ENCODE measurements around the gene ZNHIT3.

- TF ChIP-seq EZH2 (IDR thresholded peaks at IDR 0.05; ENCODE audit: low read depth) (no peak), CTCF (conservative IDR thresholded peaks at IDR 0.05) (no peak)
Measured at GRCh38 chr17:36470499-36470898, 16.0 kb upstream of the ZNHIT3 start.

Data from PC-9 (cell line).